Measurements from ENCODE around the gene MAP10.

MAP10 gene

GRCh38 chr1:232797856-232798510 lies 7.2 kb upstream of the MAP10 start:
- DNase-seq = no peak

GRCh38 chr1:232798920-232799319 lies 6.3 kb upstream of the MAP10 start:
- DNase-seq = no peak

GRCh38 chr1:232806186-232806510 lies 932 bp downstream of the MAP10 start:
- no peak for DNase-seq

- DNase-seq = no peak
Observed at GRCh38 chr1:232810856-232811255, 5.6 kb downstream of the MAP10 start.

GRCh38 chr1:232812560-232812959 lies 7.3 kb downstream of the MAP10 start:
- no peak for DNase-seq

- DNase-seq = no peak
Observed at GRCh38 chr1:232813097-232813496, 7.9 kb downstream of the MAP10 start.

GRCh38 chr1:232813760-232814159 lies 8.5 kb downstream of the MAP10 start:
- no peak for DNase-seq

- no peak for DNase-seq
Observed at GRCh38 chr1:232816324-232816723, 11.1 kb downstream of the MAP10 start.

GRCh38 chr1:232818040-232818439 lies 12.8 kb downstream of the MAP10 start:
- DNase-seq = no peak

- no peak for DNase-seq
Observed at GRCh38 chr1:232820431-232820830, 15.2 kb downstream of the MAP10 start.

- no peak for DNase-seq
Observed at GRCh38 chr1:232822530-232822929, 17.3 kb downstream of the MAP10 start.

- DNase-seq = no peak
Observed at GRCh38 chr1:232826318-232826717, 21.1 kb downstream of the MAP10 start.

GRCh38 chr1:232830661-232831060 lies 25.4 kb downstream of the MAP10 start:
- no peak for DNase-seq

- DNase-seq = no peak
Observed at GRCh38 chr1:232831895-232832294, 26.7 kb downstream of the MAP10 start.

GRCh38 chr1:232834066-232834465 lies 28.9 kb downstream of the MAP10 start:
- DNase-seq = no peak

GRCh38 chr1:232835166-232835565 lies 29.9 kb downstream of the MAP10 start:
- DNase-seq = no peak

- no peak for DNase-seq
Observed at GRCh38 chr1:232837087-232837486, 31.9 kb downstream of the MAP10 start.

GRCh38 chr1:232841823-232842565 lies 36.8 kb downstream of the MAP10 start:
- no peak for DNase-seq

- no peak for DNase-seq
Observed at GRCh38 chr1:232844791-232845190, 39.6 kb downstream of the MAP10 start.

GRCh38 chr1:232845406-232845955 lies 40.3 kb downstream of the MAP10 start:
- no peak for DNase-seq

GRCh38 chr1:232851532-232851931 lies 46.3 kb downstream of the MAP10 start:
- no peak for DNase-seq

- no peak for DNase-seq
Observed at GRCh38 chr1:232853994-232854797, 49.0 kb downstream of the MAP10 start.

- DNase-seq = no peak
Observed at GRCh38 chr1:232854798-232855159, 49.6 kb downstream of the MAP10 start.

- DNase-seq = no peak
Observed at GRCh38 chr1:232856541-232856940, 51.3 kb downstream of the MAP10 start.

Measured in activated CD4-positive, alpha-beta T cell treated with anti-CD3 and anti-CD28 coated beads for 1 hour (primary cell).